SIG-M5 (cell line): ENCODE measurements around the gene BOD1L1.

Experiments
- DNase-seq: peaks from one replicate; lab custom pipeline; 2025; lab: John Stamatoyannopoulos, UW

Gene BOD1L1

DNA sequence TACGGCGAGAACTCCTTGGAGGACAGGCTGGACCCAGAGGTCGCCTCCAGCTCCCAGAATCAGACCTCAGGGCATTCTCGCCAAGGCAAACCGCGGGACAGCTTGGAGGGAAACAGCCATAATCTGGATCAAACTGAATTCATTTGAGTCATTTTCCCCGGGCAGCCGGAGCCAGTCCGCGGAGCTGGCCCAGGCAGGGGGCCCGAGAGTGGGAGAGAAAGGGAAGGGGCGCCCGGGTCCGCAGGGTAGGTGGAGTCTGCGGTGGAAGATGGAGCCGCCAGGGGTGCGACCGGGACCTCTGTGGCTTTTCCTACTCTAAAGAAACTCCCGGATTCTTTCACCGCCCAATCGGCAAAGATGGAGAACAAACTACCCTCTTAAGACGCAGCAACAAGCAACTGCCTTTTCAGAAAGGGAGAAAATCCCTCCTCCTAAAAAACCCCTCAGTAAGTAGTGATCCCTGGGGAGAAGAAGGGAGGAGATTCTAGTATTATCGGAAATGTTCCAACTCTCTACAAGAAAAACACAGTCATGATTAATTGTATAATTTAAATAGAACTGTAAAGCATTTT, 88.4 kb downstream of the BOD1L1 start:
- DNase-seq = no peak

DNA sequence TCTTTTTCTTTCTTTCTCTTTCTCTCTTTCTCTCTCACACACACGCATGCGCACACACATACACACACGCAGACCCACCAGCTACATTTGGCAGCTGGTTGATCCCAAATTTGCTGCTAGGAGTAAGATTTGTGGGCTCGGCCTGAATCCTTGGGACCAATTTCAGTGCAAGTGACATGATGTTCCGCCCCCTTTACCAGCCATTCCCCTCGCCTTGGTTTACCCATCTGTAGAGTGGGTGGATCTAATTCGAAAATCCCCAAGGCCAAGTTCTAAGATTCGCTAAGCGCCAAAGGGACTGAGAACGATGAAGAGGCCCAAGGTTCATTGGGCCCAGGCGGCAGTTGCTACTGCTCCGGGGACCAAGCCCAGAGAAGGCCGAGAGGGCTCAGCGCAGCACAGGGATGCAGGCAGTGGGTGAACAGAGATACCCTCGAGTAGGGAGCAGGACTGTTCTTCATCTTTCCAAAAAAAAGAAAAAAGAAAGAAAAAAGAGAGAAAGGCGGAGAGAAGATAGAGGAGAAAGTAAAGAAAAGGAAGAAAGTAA, 89.0 kb downstream of the BOD1L1 start:
- no peak for DNase-seq

DNA sequence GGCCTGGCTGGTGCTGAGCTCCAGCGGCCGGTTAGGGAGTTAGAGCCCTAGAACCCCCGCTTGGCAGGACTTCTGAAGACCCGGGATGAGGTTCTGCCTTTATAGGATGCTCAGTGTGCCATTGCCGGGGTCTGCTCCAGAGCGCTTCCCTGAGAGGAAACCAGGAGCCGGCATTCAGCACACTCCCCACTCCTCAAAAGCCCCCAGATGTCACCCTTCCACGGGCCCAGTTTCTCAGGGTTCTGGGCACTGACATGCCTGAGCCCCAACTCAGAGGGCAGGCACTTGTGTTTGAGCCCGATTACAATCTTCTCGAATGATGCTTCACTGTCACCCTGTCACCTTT, 89.7 kb downstream of the BOD1L1 start:
- DNase-seq = no peak

DNA sequence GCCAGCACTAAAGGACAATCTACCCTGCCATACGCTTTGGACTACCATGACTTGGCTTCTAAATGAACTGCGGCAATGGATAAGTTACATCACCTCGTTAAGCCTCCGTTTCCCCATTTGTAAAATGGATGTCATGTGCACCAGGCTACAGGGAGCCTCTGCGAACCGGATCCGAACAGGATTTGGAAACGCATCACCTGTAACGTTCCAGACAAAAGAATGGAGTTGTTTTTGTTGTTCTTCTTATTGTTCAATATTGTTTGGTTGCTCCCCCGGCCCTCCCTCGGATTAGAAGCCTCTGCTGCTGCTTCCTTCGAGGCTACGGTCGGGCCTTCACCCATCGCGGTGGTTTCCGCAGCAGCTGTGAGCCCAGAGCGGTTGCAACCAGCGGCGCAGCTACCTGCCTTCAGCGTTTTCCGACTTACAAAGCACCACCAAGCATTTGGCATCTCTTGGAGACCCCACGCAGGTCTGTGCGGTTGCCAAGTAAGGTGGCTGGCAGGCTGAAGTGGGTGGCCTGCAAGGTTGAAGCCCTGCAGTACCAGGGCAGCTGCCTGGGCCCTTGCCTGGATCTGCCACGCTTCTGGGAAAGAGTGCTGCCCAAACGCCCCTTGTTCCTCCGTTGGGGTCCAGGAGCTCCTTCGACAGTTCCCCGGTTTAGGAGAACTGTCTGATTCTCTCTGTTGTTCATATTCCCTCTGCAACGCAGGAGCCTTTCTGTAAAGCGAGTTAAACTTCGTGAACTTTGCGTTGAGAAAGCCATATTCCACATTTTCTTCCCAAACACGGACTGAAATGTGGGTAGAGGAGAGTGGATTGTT, 90.3 kb downstream of the BOD1L1 start:
- DNase-seq = no peak

DNA sequence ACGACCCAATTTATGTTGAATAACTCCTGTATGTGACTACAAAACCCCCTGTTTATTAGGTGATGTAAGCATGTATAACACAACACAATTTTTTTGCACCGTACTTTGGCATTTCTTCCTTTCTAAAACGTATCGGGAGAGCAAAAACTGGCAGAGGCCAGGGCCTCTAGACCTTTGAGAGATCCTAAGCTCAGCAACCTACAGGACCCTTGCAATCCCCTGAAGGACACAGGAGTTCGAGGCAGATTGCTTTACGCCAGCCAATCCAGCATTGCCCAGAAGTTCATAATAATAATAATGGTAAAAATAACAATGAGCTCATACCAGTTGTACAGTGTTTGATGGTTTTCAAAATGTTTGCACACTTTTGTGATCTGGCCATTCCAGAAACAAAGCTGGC, 90.9 kb downstream of the BOD1L1 start:
- DNase-seq = no peak

DNA sequence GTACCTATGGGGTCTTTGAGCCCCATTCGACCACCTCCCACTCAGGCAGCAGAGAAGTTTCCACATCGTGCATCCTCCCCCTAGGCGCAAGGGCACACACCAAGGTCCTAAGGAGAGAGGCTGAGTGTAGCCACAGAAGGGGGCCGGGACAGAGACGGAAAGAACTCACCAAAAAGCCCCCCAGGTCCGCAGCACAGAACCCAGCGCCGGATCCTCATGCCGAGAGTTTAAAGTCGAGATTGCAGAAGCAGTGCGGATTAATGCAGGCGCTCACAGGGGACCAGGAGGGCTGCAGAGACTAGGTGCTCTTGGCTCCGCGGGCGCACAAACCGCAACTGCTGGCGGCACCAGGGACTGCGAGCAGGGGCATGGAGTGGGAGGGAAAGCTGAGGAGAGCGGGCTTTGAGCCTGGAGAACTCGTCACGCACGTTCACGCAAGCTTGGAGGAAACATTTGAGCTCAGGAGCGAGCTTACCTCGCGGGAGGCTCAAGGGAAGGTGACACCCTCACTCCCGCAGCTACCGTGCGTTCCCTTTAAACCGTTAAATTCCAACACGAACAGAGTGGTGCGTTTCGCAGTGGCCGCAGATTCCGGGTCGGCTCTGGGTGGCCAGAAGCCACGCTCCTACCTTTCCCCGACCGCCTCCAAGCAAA, 91.7 kb downstream of the BOD1L1 start:
- no peak for DNase-seq

DNA sequence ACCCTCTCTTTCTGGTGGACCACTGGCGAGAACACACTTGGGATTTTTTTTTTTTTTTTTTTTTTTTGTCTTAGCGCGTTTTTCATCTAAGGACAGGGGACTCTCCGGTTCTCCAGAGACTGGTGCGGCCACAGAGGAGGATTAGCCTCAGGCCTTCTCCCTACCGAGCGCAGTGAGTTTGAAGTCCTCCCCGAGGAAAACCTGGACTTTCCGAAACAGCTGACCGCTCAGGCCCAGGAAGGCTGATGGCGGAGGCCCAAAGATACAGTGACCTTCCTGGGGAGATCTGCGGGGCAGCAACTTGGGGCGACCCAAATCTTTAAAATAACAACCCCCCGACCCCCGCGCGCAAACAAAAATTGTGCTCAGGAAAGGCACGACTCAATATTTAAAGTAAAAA, 92.4 kb downstream of the BOD1L1 start:
- no peak for DNase-seq

DNA sequence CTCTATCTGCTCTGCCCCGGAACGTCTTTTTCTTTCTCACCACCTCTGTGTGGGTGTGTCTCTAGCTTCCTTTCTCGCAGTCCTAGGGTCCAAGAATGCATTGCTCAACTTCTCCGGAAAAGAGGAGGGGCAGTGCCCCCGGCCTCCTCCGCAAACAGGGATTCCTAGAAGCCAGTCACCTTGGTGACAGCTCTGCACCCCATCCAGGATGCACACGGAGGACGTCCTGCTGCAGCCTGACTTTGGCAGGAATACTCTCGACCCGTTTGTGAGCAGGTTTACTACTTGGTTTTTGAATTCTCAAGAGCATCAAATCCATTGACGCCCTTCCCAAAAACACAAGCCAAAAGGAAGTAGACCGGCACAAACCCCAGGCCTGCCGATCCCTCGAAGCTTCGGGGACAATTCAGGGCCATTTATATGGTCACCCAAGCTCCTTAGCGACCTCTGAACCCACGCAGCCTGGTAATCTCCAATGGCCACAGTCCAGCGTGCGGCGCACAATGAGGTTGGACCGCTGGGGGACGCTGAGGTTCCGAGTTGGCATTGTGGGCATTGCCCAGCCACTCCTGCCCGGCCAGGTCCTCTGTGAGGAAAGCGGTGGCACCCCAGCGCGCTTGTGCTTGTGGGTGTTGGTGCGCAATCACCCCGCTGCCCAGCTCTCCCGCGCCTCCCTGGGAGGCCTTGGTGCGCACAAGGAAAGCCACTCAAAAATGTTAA, 93.0 kb downstream of the BOD1L1 start:
- DNase-seq = no peak

DNA sequence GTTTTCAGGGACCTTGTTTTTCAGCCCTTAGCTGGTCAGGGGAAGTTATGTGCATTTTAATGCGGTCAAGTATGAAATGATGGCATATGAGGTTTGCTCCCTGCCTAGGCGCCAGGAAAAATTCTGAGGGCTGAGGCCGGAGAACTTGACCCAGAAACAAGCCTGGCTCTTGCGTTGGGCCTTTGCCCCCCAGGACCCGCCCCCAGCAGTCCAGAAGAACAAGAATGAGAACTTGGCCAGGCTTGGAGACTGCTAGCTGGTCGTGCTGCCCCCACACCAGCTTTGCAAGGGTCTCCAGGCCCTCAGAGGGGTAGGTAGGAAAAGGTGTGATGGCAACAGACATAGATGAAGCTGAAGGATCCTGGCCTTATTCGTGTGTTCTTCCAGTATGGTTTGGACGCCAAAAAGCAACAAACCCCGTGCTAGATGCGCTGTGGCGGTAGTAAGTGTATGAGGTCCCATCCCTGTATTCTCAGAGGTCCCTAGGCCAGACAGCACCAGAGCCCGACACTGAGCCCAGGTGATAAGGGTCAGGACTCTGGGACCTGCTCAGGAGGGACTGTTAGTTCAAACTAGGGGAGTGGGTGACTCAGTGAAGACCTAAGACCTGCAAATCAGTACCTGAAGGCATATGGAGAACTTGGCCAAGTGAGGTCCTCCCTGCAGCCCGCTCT, 93.7 kb downstream of the BOD1L1 start:
- no peak for DNase-seq

DNA sequence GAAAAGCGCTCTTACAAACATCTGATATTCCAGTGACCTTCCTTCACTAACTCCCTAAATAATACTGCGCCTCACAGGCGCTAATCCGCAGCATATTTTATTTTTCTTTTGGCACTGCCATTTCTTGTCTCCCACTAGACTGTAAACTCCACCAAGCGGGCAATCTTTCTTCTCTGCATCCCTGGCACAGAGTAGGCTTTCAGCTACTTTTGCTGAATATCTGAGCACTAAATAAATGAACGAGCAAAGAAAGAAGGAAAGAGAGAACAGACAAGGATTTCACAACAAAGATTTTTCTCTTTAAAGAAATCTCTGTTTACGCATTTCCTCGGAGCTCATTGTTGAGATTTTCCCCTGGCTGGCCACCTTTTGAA, 95.9 kb downstream of the BOD1L1 start:
- no peak for DNase-seq

DNA sequence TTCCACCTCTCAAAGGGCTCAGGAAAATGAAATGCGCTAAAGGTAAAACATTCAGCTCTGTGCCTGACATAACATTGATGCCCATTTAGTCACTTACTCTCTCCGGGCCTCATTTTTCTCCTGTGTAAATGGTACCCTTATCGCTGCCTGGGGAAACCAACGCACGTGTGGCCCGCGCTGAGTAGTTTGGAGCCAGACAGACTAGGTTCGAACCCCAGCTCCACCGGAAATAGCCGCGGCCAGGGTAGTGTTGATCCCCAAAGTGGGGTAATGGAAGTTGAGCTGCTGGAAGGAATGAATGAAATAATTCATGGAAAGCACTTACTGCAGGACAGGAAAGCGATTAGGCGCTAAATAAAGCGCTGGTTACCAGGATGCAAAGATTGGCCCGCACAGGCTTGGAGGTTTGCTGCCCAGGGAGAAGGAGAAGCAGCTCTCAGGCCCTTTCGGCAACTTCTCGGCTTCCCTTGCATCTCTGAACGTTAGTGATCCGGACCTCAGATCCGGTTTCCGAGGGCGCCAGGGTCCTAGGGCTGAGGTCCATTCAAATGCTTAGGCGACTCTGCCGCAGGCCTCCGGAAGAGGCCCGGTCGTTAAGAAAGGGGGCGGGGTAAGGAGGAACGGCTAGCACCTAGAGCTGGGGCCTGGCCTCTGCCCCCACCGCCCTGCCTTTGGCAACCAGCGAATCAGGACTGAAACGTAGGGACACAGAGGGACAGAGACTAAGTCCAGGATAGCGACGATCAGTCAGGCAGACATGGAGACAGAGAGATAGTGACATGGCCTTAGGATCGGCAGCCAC, 96.5 kb downstream of the BOD1L1 start:
- no peak for DNase-seq

DNA sequence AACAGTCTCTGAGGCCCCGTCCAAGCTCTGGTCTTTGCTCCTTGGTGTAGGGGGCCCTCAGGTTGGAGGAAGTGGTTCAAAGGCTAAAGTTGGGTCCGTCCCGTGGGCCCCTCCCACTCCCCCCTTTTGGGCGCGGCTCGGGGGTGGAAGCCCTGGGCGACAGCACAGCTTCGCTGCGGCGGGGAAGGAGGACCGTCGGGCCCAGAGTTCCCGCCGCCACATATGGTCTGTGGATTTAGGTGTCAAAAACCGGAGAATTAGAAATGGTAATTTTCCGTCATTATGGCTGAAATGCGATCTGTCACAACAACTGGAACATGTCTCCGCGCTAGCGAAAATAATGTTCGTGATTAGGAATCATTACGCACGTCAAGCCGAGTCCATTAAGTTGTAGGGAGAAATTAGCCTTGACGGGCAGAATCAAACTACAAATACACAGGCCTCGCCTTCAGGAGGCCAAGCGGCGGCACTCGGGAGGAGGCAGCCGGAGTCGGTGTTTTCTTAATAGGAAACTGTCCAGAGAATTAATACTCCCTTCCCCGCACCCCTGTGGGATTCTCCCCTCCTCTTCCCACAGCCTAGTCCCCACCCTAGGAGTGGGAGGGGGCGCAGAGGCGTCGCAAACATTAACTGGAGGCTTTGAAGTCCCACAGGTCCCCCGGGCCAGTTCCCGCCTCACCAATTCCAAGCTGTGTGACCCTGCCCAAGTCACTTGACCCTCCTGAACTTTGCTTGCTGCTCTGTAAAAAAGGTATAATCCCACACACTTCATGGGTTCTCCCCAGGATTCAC, 98.2 kb downstream of the BOD1L1 start:
- DNase-seq = no peak

DNA sequence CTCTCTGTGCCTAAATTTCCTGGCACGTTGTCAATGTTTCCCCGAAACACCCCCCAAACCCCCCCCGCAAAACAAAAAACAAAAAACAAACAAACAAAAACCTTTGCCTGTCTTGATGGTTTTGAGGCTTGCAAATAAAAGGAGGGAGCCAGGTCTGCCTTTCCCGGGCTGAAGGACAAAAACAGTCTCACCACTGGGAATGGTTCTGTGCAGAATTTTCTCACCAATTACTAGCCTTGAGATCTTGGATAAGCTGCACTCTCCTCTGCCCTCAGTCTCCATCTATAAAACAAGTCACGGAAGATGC, 98.8 kb downstream of the BOD1L1 start:
- no peak for DNase-seq

DNA sequence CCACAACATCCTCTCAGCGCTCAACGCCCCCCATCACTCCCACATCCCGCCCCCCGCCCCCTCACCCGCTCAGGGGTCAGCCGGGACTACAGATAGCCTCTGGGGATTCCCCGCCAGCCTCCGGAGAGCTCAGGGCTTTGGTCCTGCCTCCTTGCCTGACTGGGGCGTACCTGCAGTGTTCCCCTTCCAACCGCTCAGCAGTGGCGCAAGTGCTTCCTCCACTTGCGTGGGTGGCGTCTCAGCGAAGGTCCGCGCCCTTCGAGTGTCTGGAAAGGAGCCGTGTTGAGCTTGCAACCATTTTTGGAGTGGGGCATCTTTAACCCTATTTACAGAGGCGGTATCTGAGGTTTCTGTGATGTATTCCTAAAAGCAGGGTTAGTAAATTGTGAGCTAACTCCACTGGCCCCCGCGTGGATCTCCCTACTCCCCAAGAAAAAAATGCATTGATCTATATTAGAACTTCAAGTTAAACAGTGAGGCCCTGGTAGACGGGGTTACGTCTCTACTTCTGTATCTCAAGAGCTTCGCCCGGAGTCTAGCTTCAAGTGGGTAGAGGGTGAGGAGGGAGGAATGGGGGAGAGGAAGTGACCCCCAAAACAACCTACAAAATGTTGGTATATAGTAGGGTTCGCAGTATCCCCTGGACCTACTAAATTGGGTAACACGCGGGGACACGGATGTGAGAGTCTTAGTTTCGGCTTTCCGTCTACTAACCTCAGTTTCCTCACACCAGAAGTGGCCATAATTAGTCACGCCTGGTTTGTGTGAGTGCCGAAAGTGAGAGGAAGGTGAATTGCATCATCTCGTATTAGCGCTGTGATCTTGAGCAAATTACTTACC, 99.3 kb downstream of the BOD1L1 start:
- DNase-seq = peak; percentile 4

DNA sequence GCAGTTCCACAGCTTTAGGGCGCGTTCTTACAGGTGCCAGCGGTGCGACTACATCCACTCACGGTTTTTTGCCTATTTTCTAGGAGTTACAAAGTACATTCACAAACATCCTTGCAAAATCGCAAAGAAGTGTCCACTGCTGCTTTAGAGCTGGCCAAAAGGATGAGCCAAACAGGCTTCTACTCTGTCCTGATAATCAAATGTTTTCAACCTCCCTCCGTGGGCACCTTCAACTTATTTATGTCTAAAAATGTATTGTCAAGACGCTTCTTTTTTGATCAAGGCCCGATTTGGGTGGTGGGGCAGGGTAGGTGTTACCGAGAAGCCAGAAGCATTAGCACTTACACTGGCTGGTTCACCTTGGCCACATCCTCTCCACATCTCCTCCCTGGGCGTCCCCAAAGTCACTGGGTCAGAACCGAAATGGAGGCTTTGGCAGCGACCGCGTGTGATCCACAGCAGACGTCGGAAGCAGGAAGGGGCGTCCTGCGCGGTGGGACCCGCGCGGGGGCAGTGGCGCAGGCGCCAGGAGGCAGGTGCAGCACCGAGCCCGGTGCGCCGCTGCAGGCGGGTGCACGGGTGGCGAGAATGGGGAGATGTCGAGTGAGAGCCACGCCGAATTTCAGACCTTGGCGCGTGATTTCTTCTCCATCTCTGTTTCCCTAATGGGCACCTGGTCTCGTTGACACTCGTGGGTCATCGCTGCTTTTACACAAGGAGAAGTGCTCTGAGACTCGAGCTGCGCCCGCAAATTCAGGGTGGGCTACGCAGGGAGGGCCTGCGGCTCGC, 100.1 kb downstream of the BOD1L1 start:
- DNase-seq = no peak

DNA sequence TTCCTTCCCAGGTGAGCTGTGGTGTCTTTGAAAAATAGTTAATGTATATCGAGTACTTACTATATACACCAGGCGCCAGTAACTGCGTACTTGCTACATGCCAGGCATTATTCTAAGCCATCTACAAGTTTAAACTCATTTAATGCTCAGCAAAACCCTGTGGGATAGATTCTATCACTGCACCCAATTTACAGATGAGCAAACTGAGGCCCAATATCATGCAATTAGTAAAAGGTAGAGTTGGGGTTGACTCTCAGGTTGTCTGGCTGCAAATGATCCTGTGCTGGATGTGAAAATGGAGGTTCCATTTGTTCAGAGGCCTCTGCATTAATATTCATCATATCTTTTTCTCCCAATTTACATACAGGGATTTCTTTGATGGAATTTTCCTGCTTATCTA, 100.9 kb downstream of the BOD1L1 start:
- DNase-seq = no peak

DNA sequence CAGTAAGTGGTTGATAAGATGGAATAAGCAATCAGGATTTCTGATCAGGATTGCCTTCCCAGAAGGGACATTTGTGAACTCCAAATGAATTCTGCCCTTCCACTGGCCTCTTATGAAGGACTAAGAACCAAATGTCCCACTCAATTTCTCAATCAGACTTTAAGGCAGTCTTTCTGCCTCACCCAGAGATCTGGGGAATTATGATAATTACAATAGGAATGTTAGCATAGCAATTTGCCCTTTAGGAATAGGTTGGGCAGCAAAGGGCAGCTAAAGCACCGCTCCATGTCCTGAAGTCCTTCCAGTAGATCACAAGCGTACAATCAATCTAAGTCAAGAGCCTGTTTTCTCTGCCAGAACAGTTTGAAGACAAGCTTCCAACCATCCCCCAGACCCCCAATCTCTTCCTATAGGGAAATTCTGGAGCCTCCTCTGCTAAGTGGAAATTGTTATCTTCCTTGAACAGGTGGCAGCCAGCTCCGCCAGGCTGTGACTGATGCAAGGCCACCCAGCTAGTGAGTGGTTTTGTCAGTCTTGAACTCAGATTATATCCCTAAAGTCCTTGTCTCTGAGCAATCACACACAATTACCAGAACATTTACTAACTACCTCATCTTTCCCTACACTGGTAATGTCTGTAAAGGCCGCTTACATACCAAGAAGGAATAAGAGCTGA, 101.8 kb downstream of the BOD1L1 start:
- no peak for DNase-seq
